HEK293 (cell line): ENCODE data around the gene LMO7.

Experiments used
- CTCF ChIA-PET: fragments of 350-600 bp; formaldehyde crosslinking; extraction: SDS; loops from one replicate; lab custom pipeline; 2021; ENCODE audit warnings: antibody characterized with exemption; lab: Yijun Ruan, JAX
- POLR2A ChIA-PET: fragments of 300-600 bp; formaldehyde crosslinking; extraction: SDS; loops from one replicate; lab custom pipeline; 2020; ENCODE audit warnings: antibody characterized with exemption, inconsistent platforms; lab: Yijun Ruan, JAX
- H3K27ac ChIP-seq: fragments of 200-500 bp; sonication (Bioruptor generic); 2 replicates; pipeline ENCODE4 v1.5.1; 2014; ENCODE audit warnings: low read depth, low read length, control low read depth, inconsistent platforms; ENCODE audit errors: extremely low read depth
- H3K36me3 ChIP-seq, 2 experiments: fragments of 200-500 bp in 1 of 2; sonication (Bioruptor generic) in 1 of 2; 1 replicate in 1 of 2; 2 replicates in 1 of 2; pipeline ENCODE4 v1.5.1; 2014 to 2017; ENCODE audit warnings: inconsistent platforms in 2 of 2, low read length in 2 of 2; ENCODE audit not compliant: control insufficient read depth in 2 of 2, insufficient read depth in 1 of 2
- H3K4me1 ChIP-seq: fragments of 200-500 bp; sonication (Bioruptor generic); 2 replicates; pipeline ENCODE4 v1.5.1; 2014; ENCODE audit warnings: mild to moderate bottlenecking, low read length, inconsistent platforms; ENCODE audit not compliant: control insufficient read depth, insufficient read depth
- H3K4me3 ChIP-seq: 2 replicates; pipeline ENCODE4 v1.5.1; 2011; ENCODE audit warnings: low read depth, mild to moderate bottlenecking, control low read depth, low read length, moderate library complexity
- H3K9me3 ChIP-seq: fragments of 200-500 bp; sonication (Bioruptor generic); 2 replicates; pipeline ENCODE4 v1.5.1; 2014; ENCODE audit warnings: low read depth, low read length, inconsistent platforms; ENCODE audit not compliant: control insufficient read depth, insufficient read depth
- FEZF1 ChIP-seq: fragments of 450-650 bp; formaldehyde crosslinking; IDR thresholded peaks from 2 replicates; pipeline ENCODE4 v1.5.1; 2016; ENCODE audit warnings: missing biosample characterization, missing genetic modification characterization
- GLI2 ChIP-seq: fragments of 450-650 bp; formaldehyde crosslinking; IDR thresholded peaks from 2 replicates; pipeline ENCODE4; 2017; ENCODE audit warnings: missing biosample characterization, missing genetic modification characterization, low read depth, borderline replicate concordance
- MEIS1 ChIP-seq: sonication (generic); formaldehyde crosslinking; IDR thresholded peaks from 2 replicates; pipeline ENCODE4 v1.8.1; 2022; ENCODE audit warnings: missing genetic modification reagents, mild to moderate bottlenecking, borderline replicate concordance
- SETDB1 ChIP-seq: IDR thresholded peaks from one replicate; pipeline ENCODE4 v1.6.1; 2017; ENCODE audit warnings: mild to moderate bottlenecking, low read length, moderate library complexity, mixed read lengths; ENCODE audit not compliant: insufficient read length
- SP3 ChIP-seq: fragments of 450-650 bp; formaldehyde crosslinking; IDR thresholded peaks from 2 replicates; pipeline ENCODE4 v1.5.1; 2016; ENCODE audit warnings: missing biosample characterization, missing genetic modification characterization
- ZBTB7A ChIP-seq: fragments of 450-650 bp; formaldehyde crosslinking; IDR thresholded peaks from 2 replicates; pipeline ENCODE4 v1.5.1; 2016; ENCODE audit warnings: low read depth, missing biosample characterization, missing genetic modification characterization
- ZFP41 ChIP-seq: fragments of 450-650 bp; formaldehyde crosslinking; IDR thresholded peaks from 2 replicates; pipeline ENCODE4 v1.5.1; 2016; ENCODE audit warnings: missing biosample characterization, missing genetic modification characterization, borderline replicate concordance
- ZNF266 ChIP-seq: fragments of 450-650 bp; formaldehyde crosslinking; IDR thresholded peaks from 2 replicates; pipeline ENCODE4 v1.5.1; 2016; ENCODE audit warnings: missing biosample characterization, missing genetic modification characterization, low read depth
- ZNF274 ChIP-seq, 2 experiments: fragments of 200-500 bp in 1 of 2; fragments of 450-650 bp in 1 of 2; sonication (Bioruptor generic) in 1 of 2; formaldehyde crosslinking in 1 of 2; IDR thresholded peaks; 2 replicates each; pipeline versions ENCODE4 v1.5.1 to v1.6.1; 2014 to 2016; ENCODE audit warnings: borderline replicate concordance in 1 of 2, inconsistent platforms in 1 of 2, low read length in 1 of 2, missing biosample characterization in 1 of 2, missing genetic modification characterization in 1 of 2
- ZNF473 ChIP-seq: fragments of 450-650 bp; formaldehyde crosslinking; IDR thresholded peaks from 2 replicates; pipeline ENCODE4 v1.5.1; 2017; ENCODE audit warnings: missing biosample characterization, missing genetic modification characterization
- ZNF529 ChIP-seq: fragments of 450-650 bp; formaldehyde crosslinking; IDR thresholded peaks from 2 replicates; pipeline ENCODE4 v1.5.1; 2017; ENCODE audit warnings: missing genetic modification characterization, missing biosample characterization; ENCODE audit not compliant: insufficient replicate concordance
- ZNF555 ChIP-seq: fragments of 450-650 bp; formaldehyde crosslinking; conservative IDR thresholded peaks from 2 replicates; pipeline ENCODE4 v1.5.1; 2017; ENCODE audit warnings: missing biosample characterization, mild to moderate bottlenecking, missing genetic modification characterization, inconsistent platforms
- ZNF658 ChIP-seq: fragments of 450-650 bp; formaldehyde crosslinking; IDR thresholded peaks from 2 replicates; pipeline ENCODE4; 2016; ENCODE audit warnings: missing biosample characterization, missing genetic modification characterization
- ZNF677 ChIP-seq: fragments of 450-650 bp; IDR thresholded peaks from 2 replicates; pipeline ENCODE4 v1.5.0; 2018; ENCODE audit warnings: missing biosample characterization, mild to moderate bottlenecking, missing genetic modification characterization, moderate library complexity
- ZNF777 ChIP-seq: fragments of 450-650 bp; formaldehyde crosslinking; IDR thresholded peaks from 2 replicates; pipeline ENCODE4 v1.5.1; 2017; ENCODE audit warnings: missing biosample characterization, missing genetic modification characterization, borderline replicate concordance
- ZNF785 ChIP-seq: fragments of 450-650 bp; formaldehyde crosslinking; IDR thresholded peaks from 2 replicates; pipeline ENCODE4 v1.5.1; 2016; ENCODE audit warnings: missing biosample characterization, missing genetic modification characterization
- ZXDB ChIP-seq: fragments of 450-650 bp; formaldehyde crosslinking; IDR thresholded peaks from 2 replicates; pipeline ENCODE4 v1.5.1; 2016; ENCODE audit warnings: missing biosample characterization, missing genetic modification characterization
- TF ChIP-seq, protein P1 (sequence below): fragments of 450-650 bp; formaldehyde crosslinking; IDR thresholded peaks from 2 replicates; pipeline ENCODE4 v1.5.1; 2017; ENCODE audit warnings: missing biosample characterization, missing genetic modification characterization
- TF ChIP-seq, protein P2 (sequence below): fragments of 450-650 bp; formaldehyde crosslinking; IDR thresholded peaks from 2 replicates; pipeline ENCODE4 v1.5.1; 2016; ENCODE audit warnings: missing biosample characterization, missing genetic modification characterization
- TF ChIP-seq, protein P3 (sequence below): fragments of 450-650 bp; formaldehyde crosslinking; IDR thresholded peaks from 2 replicates; pipeline ENCODE4 v1.5.1; 2016; ENCODE audit warnings: missing biosample characterization, missing genetic modification characterization
- TF ChIP-seq, protein P4 (sequence below): fragments of 450-650 bp; formaldehyde crosslinking; IDR thresholded peaks from 2 replicates; pipeline ENCODE4 v1.5.1; 2016; ENCODE audit warnings: missing biosample characterization, missing genetic modification characterization, borderline replicate concordance
- TF ChIP-seq, protein P5 (sequence below): fragments of 450-650 bp; formaldehyde crosslinking; IDR thresholded peaks from 2 replicates; pipeline ENCODE4 v1.5.1; 2016; ENCODE audit warnings: missing biosample characterization, missing genetic modification characterization
- TF ChIP-seq, protein P6 (sequence below): fragments of 450-650 bp; formaldehyde crosslinking; IDR thresholded peaks from 2 replicates; pipeline ENCODE4 v1.5.1; 2016; ENCODE audit warnings: missing biosample characterization, missing genetic modification characterization
- TF ChIP-seq, protein P7 (sequence below): fragments of 450-650 bp; IDR thresholded peaks from 2 replicates; pipeline ENCODE4 v1.5.1; 2018; ENCODE audit warnings: missing biosample characterization, mild to moderate bottlenecking, missing genetic modification characterization

LMO7 gene

DNA sequence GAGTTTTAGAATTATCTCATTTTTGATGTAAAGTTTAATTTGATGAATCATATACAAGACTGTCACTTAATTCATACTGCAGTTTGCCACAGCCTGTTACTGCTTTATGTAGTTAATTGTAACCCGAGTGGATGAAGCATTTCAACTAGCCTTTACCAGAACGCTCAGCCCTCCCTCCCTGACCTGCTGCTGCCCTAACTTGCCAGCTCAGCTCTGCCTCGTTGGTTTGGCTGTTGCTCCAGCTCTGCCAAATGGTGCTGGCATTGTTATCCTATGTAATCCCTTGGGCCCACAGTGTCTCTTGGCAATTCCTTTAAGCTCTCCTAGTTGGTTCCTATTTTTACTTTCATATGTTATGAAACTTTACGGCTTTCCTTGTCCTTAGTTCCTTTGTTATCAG is 113.3 kb downstream of the LMO7 start (continued):
- TF ChIP-seq ZNF777 (tag by site-specific recombination) (no peak), ZNF677 (tag by site-specific recombination) (no peak), FEZF1 (no peak), ZNF785 (tag by site-specific recombination) (no peak), ZXDB (tag by site-specific recombination) (no peak), ZNF266 (tag by site-specific recombination) (no peak), ZNF473 (tag by site-specific recombination) (no peak)
- TF ChIP-seq, protein P1, sequence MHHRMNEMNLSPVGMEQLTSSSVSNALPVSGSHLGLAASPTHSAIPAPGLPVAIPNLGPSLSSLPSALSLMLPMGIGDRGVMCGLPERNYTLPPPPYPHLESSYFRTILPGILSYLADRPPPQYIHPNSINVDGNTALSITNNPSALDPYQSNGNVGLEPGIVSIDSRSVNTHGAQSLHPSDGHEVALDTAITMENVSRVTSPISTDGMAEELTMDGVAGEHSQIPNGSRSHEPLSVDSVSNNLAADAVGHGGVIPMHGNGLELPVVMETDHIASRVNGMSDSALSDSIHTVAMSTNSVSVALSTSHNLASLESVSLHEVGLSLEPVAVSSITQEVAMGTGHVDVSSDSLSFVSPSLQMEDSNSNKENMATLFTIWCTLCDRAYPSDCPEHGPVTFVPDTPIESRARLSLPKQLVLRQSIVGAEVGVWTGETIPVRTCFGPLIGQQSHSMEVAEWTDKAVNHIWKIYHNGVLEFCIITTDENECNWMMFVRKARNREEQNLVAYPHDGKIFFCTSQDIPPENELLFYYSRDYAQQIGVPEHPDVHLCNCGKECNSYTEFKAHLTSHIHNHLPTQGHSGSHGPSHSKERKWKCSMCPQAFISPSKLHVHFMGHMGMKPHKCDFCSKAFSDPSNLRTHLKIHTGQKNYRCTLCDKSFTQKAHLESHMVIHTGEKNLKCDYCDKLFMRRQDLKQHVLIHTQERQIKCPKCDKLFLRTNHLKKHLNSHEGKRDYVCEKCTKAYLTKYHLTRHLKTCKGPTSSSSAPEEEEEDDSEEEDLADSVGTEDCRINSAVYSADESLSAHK (tag by site-specific recombination), result no peak
- TF ChIP-seq, all 188 proteins: peak for 0

DNA sequence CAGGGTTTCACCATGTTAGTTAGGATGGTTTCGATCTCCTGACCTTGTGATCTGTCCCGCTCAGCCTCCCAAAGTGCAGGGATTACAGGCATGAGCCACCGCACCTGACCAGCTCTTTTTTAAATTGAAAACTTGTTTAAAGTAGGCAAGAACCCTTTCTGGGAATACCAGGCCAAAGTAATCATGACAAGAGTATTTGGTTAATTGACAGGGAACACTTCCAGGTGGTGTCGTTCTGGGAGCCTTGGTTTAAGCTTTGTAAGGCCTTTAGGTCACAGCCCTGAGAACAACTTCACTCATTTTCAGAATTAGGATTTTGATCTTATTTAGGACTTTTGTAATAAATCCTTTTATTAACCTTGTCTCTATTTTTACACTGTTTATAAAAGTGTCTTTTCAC is 115.2 kb downstream of the LMO7 start:
- Histone ChIP-seq H3K9me3 (no peaks in the 10 kb centered on the region), H3K4me3 (no peak overlapping the region), H3K36me3 (no peaks in the 10 kb centered on the region), H3K27ac (no peak overlapping the region), H3K4me1 (no peaks in the 10 kb centered on the region)
- ChIA-PET POLR2A (no interaction called here), CTCF (no interaction called here)
- TF ChIP-seq ZNF658 (tag by site-specific recombination) (no peak), ZNF777 (tag by site-specific recombination) (no peak), FEZF1 (no peak), GLI2 (tag by site-specific recombination) (no peak), MEIS1 (CRISPR knock-in tag) (no peak), ZFP41 (tag by site-specific recombination) (no peak), SETDB1 (no peak), ZNF555 (no peak), SP3 (no peak), ZNF274 (IDR thresholded peaks at IDR 0.05; ENCODE audit: low read length) (no peak), ZNF274 (tag by site-specific recombination; IDR thresholded peaks at IDR 0.05; ENCODE audit: borderline replicate concordance) (no peak), ZNF529 (tag by site-specific recombination) (no peak), ZBTB7A (tag by site-specific recombination) (no peak)
- TF ChIP-seq, protein P2, sequence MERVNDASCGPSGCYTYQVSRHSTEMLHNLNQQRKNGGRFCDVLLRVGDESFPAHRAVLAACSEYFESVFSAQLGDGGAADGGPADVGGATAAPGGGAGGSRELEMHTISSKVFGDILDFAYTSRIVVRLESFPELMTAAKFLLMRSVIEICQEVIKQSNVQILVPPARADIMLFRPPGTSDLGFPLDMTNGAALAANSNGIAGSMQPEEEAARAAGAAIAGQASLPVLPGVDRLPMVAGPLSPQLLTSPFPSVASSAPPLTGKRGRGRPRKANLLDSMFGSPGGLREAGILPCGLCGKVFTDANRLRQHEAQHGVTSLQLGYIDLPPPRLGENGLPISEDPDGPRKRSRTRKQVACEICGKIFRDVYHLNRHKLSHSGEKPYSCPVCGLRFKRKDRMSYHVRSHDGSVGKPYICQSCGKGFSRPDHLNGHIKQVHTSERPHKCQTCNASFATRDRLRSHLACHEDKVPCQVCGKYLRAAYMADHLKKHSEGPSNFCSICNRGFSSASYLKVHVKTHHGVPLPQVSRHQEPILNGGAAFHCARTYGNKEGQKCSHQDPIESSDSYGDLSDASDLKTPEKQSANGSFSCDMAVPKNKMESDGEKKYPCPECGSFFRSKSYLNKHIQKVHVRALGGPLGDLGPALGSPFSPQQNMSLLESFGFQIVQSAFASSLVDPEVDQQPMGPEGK (tag by site-specific recombination), result no peak
- TF ChIP-seq, protein P3, sequence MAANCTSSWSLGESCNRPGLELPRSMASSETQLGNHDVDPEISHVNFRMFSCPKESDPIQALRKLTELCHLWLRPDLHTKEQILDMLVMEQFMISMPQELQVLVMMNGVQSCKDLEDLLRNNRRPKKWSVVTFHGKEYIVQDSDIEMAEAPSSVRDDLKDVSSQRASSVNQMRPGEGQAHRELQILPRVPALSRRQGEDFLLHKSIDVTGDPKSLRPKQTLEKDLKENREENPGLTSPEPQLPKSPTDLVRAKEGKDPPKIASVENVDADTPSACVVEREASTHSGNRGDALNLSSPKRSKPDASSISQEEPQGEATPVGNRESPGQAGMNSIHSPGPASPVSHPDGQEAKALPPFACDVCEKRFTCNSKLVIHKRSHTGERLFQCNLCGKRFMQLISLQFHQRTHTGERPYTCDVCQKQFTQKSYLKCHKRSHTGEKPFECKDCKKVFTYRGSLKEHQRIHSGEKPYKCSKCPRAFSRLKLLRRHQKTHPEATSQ (tag by site-specific recombination), result no peak
- TF ChIP-seq, protein P4, sequence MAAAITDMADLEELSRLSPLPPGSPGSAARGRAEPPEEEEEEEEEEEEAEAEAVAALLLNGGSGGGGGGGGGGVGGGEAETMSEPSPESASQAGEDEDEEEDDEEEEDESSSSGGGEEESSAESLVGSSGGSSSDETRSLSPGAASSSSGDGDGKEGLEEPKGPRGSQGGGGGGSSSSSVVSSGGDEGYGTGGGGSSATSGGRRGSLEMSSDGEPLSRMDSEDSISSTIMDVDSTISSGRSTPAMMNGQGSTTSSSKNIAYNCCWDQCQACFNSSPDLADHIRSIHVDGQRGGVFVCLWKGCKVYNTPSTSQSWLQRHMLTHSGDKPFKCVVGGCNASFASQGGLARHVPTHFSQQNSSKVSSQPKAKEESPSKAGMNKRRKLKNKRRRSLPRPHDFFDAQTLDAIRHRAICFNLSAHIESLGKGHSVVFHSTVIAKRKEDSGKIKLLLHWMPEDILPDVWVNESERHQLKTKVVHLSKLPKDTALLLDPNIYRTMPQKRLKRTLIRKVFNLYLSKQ (tag by site-specific recombination), result no peak
- TF ChIP-seq, protein P5, sequence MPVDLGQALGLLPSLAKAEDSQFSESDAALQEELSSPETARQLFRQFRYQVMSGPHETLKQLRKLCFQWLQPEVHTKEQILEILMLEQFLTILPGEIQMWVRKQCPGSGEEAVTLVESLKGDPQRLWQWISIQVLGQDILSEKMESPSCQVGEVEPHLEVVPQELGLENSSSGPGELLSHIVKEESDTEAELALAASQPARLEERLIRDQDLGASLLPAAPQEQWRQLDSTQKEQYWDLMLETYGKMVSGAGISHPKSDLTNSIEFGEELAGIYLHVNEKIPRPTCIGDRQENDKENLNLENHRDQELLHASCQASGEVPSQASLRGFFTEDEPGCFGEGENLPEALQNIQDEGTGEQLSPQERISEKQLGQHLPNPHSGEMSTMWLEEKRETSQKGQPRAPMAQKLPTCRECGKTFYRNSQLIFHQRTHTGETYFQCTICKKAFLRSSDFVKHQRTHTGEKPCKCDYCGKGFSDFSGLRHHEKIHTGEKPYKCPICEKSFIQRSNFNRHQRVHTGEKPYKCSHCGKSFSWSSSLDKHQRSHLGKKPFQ (tag by site-specific recombination), result no peak
- TF ChIP-seq, protein P6, sequence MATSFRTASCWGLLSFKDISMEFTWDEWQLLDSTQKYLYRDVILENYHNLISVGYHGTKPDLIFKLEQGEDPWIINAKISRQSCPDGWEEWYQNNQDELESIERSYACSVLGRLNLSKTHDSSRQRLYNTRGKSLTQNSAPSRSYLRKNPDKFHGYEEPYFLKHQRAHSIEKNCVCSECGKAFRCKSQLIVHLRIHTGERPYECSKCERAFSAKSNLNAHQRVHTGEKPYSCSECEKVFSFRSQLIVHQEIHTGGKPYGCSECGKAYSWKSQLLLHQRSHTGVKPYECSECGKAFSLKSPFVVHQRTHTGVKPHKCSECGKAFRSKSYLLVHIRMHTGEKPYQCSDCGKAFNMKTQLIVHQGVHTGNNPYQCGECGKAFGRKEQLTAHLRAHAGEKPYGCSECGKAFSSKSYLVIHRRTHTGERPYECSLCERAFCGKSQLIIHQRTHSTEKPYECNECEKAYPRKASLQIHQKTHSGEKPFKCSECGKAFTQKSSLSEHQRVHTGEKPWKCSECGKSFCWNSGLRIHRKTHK, result no peak
- TF ChIP-seq, protein P7, sequence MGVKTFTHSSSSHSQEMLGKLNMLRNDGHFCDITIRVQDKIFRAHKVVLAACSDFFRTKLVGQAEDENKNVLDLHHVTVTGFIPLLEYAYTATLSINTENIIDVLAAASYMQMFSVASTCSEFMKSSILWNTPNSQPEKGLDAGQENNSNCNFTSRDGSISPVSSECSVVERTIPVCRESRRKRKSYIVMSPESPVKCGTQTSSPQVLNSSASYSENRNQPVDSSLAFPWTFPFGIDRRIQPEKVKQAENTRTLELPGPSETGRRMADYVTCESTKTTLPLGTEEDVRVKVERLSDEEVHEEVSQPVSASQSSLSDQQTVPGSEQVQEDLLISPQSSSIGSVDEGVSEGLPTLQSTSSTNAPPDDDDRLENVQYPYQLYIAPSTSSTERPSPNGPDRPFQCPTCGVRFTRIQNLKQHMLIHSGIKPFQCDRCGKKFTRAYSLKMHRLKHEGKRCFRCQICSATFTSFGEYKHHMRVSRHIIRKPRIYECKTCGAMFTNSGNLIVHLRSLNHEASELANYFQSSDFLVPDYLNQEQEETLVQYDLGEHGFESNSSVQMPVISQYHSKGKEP (tag by site-specific recombination), result no peak
